Caco-2 (cell line): Measurements from ENCODE around the gene FLT1. TPM values are rescaled to one million over a fixed set of nuclear protein-coding genes. Genes with fewer than 3 reads are reported as not detected.

Experiments
- BruUV-seq: library from RNA; stranded (reverse); fragments of 400-500 nt; replicated peaks from 2 replicates; lab custom pipeline; 2021; lab: Mats Ljungman, UMichigan
- CTCF ChIA-PET: fragments of 300-600 bp; sonication (Branson Sonifier 250); formaldehyde crosslinking; loops from one replicate; lab custom pipeline; 2022; ENCODE audit warnings: antibody characterized with exemption; lab: Charles Lee
- POLR2A ChIA-PET: fragments of 300-600 bp; sonication (Branson Sonifier 250); formaldehyde crosslinking; loops from one replicate; lab custom pipeline; 2022; ENCODE audit warnings: antibody characterized with exemption; lab: Charles Lee
- DNase-seq, 2 experiments: peaks; one replicate each; pipeline versions ENCODE4 v3.0.0 to v3.0.0-alpha.2; 2020 to 2022
- H3K27me3 ChIP-seq: replicated peaks from 2 replicates; pipeline ENCODE4 v1.6.0; 2011; ENCODE audit warnings: low read length; ENCODE audit not compliant: control insufficient read depth, insufficient read depth
- H3K36me3 ChIP-seq: 2 replicates; pipeline ENCODE4 v1.5.1; 2011; ENCODE audit warnings: low read length; ENCODE audit not compliant: control insufficient read depth, insufficient read depth
- H3K4me1 ChIP-seq: fragments of 250-450 bp; sonication (Bioruptor Pico); 2 replicates; pipeline ENCODE4 v1.5.1; 2020; ENCODE audit warnings: mild to moderate bottlenecking
- H3K4me3 ChIP-seq: 2 replicates; pipeline ENCODE4 v1.5.1; 2011; ENCODE audit warnings: low read depth, mild to moderate bottlenecking, control low read depth, low read length
- H3K9me3 ChIP-seq: fragments of 250-450 bp; sonication (Bioruptor Pico); 2 replicates; pipeline ENCODE4 v1.5.1; 2020; ENCODE audit warnings: mild to moderate bottlenecking, moderate library complexity
- H3K27ac Mint-ChIP-seq: one replicate; pipeline ENCODE4 v1.8.0; 2022; ENCODE audit warnings: mixed read lengths; ENCODE audit not compliant: unreplicated experiment
- H3K27me3 Mint-ChIP-seq: one replicate; pipeline ENCODE4 v1.8.0; 2022; ENCODE audit warnings: mixed read lengths; ENCODE audit not compliant: insufficient read depth, unreplicated experiment
- H3K36me3 Mint-ChIP-seq: one replicate; pipeline ENCODE4 v1.8.0; 2022; ENCODE audit warnings: mild to moderate bottlenecking, mixed read lengths; ENCODE audit not compliant: insufficient read depth, unreplicated experiment
- H3K4me1 Mint-ChIP-seq: one replicate; pipeline ENCODE4 v1.8.0; 2022; ENCODE audit warnings: low read depth, mixed read lengths; ENCODE audit not compliant: unreplicated experiment
- H3K4me3 Mint-ChIP-seq: one replicate; pipeline ENCODE4 v1.8.0; 2022; ENCODE audit warnings: mild to moderate bottlenecking, moderate library complexity, mixed read lengths; ENCODE audit not compliant: unreplicated experiment
- H3K9me3 Mint-ChIP-seq: one replicate; pipeline ENCODE4 v1.8.0; 2022; ENCODE audit warnings: mixed read lengths; ENCODE audit not compliant: unreplicated experiment
- CTCF ChIP-seq, 2 experiments: fragments of 200-600 bp in 1 of 2; IDR thresholded peaks; 1 replicate in 1 of 2; 2 replicates in 1 of 2; pipeline versions ENCODE4 v1.5.1 to v1.8.0; 2011 to 2022; ENCODE audit warnings: antibody characterized with exemption in 1 of 2, control low read depth in 1 of 2, inconsistent platforms in 1 of 2, low read depth in 1 of 2, low read length in 1 of 2, mild to moderate bottlenecking in 1 of 2, moderate library complexity in 1 of 2; ENCODE audit not compliant: insufficient read depth in 1 of 2, severe bottlenecking in 1 of 2, unreplicated experiment in 1 of 2
- intact Hi-C: fragments of 100-400 bp; cut with micrococcal nuclease; formaldehyde crosslinking; loops from one replicate; pipeline ENCODE4 v1.10.0; 2022; ENCODE audit not compliant: unreplicated experiment
- total RNA-seq: library from RNA; stranded (reverse); gene quantifications from 2 replicates; pipeline ENCODE4 v1.2.3, GENCODE V29; 2022

Gene FLT1
- total RNA-seq, 1 experiment from 2014 or later, result 0.66 TPM

DNA sequence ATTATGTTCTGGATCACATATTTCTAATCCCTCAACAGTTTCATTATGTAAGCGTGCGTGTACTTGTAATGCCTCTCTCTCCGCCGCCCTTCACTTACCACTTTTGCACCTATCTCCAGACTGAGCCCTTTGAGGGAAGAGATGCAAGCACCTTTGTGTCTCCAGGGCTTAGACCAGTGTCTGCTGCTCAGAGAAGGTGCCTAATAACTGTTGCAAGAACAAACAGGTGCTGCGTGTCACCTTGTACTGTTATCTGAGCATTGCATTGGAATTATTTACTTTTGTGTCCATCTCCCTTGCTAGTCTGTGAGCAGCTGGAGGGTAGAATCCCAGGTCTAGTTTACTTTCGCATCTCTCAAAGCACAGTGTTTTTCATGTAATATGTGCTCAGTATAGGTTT, 156.2 kb downstream of the FLT1 start:
- no peak overlapping the region for H3K4me3 Mint-ChIP-seq
- H3K27ac Mint-ChIP-seq, result no peak overlapping the region
- no peak for TF ChIP-seq CTCF (IDR thresholded peaks at IDR 0.05; ENCODE audit: insufficient read depth in 1 of 2, low read depth in 1 of 2, low read length in 1 of 2, severe bottlenecking in 1 of 2, unreplicated experiment in 1 of 2)
- Histone ChIP-seq H3K36me3 (no peaks in the 10 kb centered on the region), H3K4me1 (peaks cover 46% of the 10 kb centered on the region), H3K27me3 (no peaks in the 10 kb centered on the region), H3K9me3 (no peaks in the 10 kb centered on the region), H3K4me3 (no peak overlapping the region)
- no TSS peak for BruUV-seq
- POLR2A ChIA-PET, result no interaction called here
- no peaks in the 10 kb centered on the region for H3K9me3 Mint-ChIP-seq
- intact Hi-C loops, result no loop called here
- H3K27me3 Mint-ChIP-seq, result no peaks in the 10 kb centered on the region
- peaks cover 55% of the 10 kb centered on the region for H3K4me1 Mint-ChIP-seq
- CTCF ChIA-PET, result no interaction called here
- no peaks in the 10 kb centered on the region for H3K36me3 Mint-ChIP-seq
- no peak for DNase-seq

DNA sequence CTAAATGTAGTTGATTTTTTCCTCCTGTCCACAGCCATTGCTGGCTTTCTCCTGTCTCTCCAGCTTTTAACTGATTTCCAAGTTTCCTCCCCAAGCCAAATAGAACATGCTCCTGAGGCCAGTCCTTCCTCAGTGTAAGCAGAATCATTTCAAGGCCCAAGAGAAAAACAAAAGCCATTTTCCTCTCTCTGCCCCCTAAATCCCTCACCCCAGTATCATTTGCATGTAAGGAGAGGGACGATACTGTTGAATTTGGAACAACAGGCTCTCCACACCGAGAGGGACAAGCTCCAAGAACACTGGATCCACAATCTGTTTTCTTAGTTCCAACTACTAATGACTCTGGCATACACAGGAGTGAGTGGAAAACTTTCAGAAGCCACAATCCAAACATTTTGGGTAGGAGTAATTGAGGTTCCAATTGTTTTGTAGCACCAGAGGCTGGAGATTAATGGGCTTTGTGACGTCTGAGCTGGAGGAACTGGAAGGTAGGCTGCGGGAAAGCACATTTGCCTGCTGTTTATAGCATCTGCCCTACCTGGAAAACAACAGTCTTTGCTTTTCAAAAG, 156.8 kb downstream of the FLT1 start:
- Mint-ChIP-seq H3K4me3 (no peak overlapping the region), H3K27me3 (no peaks in the 10 kb centered on the region), H3K27ac (no peak overlapping the region), H3K4me1 (peaks cover 60% of the 10 kb centered on the region), H3K36me3 (no peaks in the 10 kb centered on the region), H3K9me3 (no peaks in the 10 kb centered on the region)
- CTCF ChIA-PET, result no interaction called here
- POLR2A ChIA-PET, result no interaction called here
- Histone ChIP-seq H3K4me1 (peaks cover 46% of the 10 kb centered on the region), H3K27me3 (no peaks in the 10 kb centered on the region), H3K4me3 (no peak overlapping the region), H3K36me3 (no peaks in the 10 kb centered on the region), H3K9me3 (no peaks in the 10 kb centered on the region)
- BruUV-seq, result no TSS peak
- intact Hi-C loops, result no loop called here
- no peak for DNase-seq
- no peak for TF ChIP-seq CTCF (IDR thresholded peaks at IDR 0.05; ENCODE audit: insufficient read depth in 1 of 2, low read depth in 1 of 2, low read length in 1 of 2, severe bottlenecking in 1 of 2, unreplicated experiment in 1 of 2)

GRCh38 chr13:28337166-28338005, 157.5 kb downstream of the FLT1 start:
- Histone ChIP-seq H3K27me3 (no peaks in the 10 kb centered on the region), H3K4me1 (peaks cover 46% of the 10 kb centered on the region), H3K9me3 (no peaks in the 10 kb centered on the region), H3K4me3 (no peak overlapping the region), H3K36me3 (no peaks in the 10 kb centered on the region)
- H3K9me3 Mint-ChIP-seq, result no peaks in the 10 kb centered on the region
- no peaks in the 10 kb centered on the region for H3K36me3 Mint-ChIP-seq
- BruUV-seq, result no TSS peak
- DNase-seq, result no peak
- intact Hi-C loops, result no loop called here
- H3K4me3 Mint-ChIP-seq, result no peak overlapping the region
- H3K4me1 Mint-ChIP-seq, result peaks cover 54% of the 10 kb centered on the region
- CTCF ChIA-PET, result interaction anchor here (0.7 kb wide), 1 partner anchor 886 kb away, joined by 5 read pairs; no protein-coding TSS in a partner anchor
- POLR2A ChIA-PET, result no interaction called here
- H3K27me3 Mint-ChIP-seq, result no peaks in the 10 kb centered on the region
- H3K27ac Mint-ChIP-seq, result no peak overlapping the region
- no peak for TF ChIP-seq CTCF (IDR thresholded peaks at IDR 0.05; ENCODE audit: insufficient read depth in 1 of 2, low read depth in 1 of 2, low read length in 1 of 2, severe bottlenecking in 1 of 2, unreplicated experiment in 1 of 2)
